GM19463 (cell line): ENCODE results near the gene ATP6V0E1.
"Not testable (repeated sequence)": the region's sequence is repeated elsewhere in the genome, so short reads cannot be mapped to it uniquely, and the experiment has no call there.

Experiments
- ATAC-seq: cut with Tn5 transposase; IDR thresholded peaks from one replicate; pipeline ENCODE4 v1.9.1; 2021; ENCODE audit warnings: mild to moderate bottlenecking, moderate library complexity; ENCODE audit not compliant: unreplicated experiment

Gene ATP6V0E1

DNA sequence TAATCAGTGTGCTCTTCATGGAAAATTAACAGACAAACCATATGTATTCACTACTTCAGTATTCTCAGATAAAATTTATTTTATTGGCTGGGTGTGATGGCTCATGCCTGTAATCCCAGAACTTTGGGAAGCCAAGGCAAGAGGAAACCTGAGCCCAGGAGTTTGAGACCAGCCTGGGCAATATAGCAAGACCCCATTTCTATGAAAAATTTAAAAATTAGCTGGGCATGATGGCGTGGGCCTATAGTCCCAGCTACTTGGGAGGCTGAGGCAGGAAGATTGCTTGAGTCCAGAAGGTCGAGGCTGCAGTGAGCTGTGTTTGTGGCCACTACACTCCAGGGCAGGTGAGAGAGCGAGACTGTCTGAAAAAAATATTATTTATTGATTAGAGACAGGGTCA is 49.2 kb downstream of the ATP6V0E1 start:
- ATAC-seq = no peak

DNA sequence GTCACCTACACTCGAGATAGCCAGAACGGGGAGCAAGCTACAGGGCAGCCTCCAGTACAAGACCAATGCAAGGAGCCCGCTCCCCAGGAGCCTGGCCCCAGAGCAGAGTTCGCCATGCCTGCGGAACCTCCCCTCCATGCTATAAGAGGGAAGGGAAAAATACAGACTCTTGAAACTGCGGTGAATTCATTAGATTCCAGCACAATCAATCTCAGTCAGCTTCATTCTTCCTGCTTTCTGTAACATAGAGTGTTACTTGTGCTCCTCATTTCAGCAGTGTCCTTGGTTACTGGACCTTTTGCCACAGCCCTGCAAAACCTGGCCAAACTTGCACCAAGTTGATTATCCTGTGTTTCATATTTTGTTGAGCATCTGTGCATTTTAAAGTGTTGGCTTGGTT is 50.4 kb downstream of the ATP6V0E1 start:
- ATAC-seq = no peak

DNA sequence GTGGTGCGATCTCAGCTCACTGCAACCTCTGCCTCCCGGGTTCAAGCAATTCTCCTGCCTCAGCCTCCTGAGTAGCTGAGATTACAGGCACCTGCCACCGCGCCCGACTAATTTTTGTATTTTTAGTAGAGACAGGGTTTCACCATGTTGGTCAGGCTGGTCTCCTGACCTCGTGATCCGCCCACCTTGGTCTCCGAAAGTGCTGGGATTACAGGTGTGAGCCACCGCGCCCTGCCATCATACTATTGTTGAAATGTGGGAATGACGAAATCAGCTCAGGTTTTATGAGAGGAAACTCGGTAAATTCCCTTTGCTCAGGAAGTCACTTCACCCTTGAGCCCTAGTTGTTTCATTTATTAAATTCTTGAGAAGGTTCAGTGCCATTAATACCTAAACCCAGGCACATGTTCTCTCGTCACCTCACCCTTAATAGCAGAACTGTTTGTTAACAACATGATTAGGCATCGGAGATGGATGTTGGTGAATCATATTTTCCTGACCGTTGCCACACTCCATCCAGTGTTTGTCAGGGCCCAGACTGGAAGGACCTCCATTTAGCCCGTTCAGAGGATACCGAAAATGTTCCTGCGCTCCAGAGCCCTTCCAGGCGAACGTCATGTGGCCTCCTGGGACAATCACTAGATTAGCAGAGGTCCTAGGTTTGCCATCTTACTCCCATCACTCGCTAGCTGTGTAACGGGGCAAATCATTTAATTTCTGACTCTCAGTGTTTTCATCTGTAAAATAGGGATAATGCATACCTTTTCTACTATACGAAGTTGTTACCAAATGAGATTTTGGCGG is 52.5 kb downstream of the ATP6V0E1 start:
- peak; percentile 62 for ATAC-seq

DNA sequence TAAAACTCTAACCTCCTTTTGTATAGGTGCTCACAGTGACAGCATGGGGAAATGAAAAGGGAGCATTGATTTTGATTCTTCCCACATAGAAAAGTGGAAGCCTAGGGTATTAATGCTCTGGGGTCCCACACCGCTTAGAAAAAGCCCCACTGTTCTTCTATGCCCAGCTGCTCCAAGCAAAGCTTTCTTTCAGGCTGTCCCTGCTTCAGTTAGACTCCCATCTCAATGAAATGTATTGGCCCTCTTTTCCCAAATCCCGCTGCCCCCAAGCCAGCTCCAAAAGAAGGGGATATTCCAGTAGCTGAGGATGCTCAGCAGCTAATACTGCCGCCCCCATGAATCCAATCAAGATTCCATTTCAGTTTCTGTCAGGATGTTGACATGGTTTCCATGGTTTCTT is 55.6 kb downstream of the ATP6V0E1 start:
- no peak for ATAC-seq

DNA sequence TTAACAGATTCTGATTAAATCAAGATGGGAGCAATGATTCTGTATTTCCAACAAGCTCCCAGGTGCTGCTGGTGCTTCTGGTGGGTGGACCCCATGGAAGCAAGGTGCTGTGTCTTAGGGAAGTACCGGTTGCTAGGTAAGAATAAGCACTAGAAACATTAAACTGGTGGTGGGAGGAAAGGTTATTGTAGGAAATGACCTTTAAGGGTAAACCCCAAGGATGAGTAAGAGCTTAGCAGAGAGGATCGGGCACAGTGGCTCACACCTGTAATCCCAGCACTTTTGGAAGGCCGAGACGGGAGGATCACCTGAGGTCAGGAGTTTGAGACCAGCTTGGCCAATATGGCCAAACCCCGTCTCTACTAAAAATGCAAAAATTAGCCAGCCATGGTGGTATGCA is 56.4 kb downstream of the ATP6V0E1 start:
- no peak for ATAC-seq

DNA sequence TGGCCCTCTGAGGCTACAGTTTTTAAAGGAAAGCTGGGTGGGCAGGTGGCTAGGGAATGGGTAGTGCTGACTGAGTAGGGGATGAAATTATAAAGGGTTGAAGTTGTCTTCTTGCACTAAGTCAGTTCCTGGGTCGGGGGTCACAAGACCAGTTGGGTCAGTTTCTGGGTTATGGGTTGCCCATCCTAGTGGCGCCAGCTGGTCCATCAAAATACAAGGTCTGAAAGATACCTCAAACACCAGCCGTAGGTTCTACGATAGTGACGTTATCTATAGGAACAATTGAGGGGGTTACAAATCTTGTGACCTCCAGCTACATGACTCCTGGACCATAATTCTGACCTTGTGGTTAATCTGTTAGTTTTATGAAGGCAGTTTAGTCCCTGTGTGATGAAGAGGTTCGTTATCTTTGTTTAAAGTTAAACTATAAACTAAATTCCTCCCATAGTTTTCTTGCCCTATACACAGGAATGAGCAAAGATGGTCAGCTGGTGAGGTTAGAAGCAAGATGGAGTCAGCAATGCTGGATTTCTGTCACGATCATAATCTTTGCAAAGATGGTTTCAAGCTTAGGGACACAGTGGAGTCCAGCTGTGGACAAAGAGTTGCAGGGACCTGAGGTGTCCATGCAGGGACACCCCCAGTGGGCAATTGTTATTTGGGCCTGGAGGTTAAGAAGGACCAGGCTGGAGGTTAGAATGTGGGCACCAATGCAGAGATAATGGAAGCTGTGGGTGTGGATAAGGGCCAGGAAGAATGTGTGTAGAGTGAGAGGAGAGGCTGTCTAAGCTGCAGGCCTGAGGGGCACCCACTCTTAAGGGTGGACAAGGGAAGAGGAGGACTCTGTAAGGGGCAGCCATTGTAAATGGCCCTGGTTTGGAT is 58.6 kb downstream of the ATP6V0E1 start:
- ATAC-seq = no peak

DNA sequence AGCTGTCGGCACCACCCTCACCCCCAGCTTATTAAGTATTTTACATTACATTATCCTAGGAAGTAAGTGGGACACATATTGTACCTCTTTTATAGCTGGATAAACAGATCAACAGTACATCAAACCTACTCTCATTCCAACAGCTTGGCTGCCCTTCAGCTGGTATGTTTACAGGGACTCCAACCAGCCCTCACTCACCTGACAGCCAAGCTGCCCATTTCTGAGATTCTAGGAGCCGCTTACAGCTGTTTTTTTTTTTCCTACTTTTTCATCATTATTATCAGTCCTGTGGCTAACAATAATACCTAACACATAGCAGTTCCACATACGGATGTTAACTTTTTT is 59.2 kb downstream of the ATP6V0E1 start:
- no peak for ATAC-seq

DNA sequence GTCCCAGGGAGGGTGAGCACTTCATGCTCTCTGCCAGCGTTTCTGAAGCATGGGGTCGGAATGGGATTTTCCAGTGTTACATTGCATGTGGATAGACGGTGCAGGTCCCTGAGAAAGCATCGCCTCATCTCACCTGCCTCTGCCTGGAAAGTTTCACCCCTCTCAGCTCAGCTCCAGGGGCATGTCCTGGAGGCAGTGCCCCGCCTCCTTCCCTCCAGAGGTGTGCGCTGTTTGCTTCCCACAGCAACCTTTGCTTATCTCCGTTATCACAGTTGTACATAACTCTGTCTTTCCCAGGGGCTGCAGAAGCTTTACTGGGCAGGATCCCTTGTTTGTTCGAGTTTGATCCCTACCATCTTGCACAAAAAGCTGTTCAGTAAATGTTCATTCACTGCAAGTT is 61.9 kb downstream of the ATP6V0E1 start:
- ATAC-seq = no peak

DNA sequence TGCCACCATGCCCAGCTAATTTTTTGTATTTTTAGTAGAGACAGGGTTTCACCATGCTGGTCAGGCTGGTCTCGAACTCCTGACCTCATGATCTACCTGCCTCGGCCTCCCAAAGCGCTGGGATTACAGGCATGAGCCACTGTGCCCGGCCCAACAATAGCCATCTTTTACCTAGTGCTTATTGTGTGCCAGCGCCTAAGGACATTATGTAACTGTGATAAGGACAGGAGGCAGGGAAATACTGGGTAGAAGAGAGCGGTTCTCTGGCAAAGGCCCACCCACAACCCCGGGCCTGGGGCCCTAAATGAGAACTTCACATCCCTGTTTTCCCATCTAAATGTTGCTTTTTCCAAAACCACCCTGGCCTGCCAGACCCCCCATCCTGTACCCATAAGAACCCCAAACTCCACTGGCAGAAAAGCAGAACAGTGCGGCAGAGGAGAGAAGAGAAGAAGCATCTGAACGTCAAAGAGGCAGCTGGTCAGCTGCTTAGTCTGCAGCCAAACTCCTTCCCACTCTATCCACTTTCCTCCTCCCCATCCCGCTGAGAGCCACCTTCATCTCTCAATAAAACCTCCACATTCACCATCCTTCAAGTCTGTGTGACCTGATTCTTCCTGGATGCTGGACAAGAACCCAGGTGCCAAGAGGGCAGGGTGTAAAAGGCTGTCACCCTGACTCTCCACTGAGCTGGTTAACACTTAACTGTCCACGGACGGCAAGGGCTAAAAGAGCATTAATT is 63.7 kb downstream of the ATP6V0E1 start:
- ATAC-seq = not testable (repeated sequence)

DNA sequence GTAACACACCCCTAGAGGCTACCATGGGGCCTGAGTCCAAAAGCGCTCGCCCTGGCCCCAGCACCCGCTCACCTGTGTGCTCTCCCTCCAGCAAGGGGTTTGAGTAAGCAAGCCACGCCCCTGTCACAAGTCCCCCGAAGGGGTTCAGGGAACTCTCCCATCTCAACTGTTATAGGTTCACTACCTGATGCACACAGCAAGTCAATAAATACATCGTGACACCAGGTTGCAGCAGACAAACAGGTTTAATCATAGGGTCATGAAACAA is 64.2 kb downstream of the ATP6V0E1 start:
- no peak for ATAC-seq

DNA sequence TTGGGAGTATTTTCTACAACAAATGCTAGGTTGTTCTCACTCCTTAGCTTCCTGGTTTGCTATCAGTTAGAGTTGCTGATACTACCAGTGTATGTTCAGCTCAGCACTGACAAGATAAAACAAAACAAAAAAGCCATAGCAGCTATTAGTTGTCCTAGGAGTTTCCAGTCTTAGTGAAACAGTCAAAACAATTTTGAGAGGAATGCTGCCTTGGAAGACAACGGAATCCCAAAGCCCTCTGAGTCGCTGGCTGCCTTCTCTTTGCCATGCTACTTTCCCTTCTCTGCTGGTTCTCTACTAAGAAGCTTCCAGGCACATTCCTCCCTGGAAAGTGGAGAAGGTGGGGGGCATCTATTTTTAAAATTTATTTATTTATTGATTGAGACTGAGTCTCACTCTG is 67.2 kb downstream of the ATP6V0E1 start:
- ATAC-seq = no peak

DNA sequence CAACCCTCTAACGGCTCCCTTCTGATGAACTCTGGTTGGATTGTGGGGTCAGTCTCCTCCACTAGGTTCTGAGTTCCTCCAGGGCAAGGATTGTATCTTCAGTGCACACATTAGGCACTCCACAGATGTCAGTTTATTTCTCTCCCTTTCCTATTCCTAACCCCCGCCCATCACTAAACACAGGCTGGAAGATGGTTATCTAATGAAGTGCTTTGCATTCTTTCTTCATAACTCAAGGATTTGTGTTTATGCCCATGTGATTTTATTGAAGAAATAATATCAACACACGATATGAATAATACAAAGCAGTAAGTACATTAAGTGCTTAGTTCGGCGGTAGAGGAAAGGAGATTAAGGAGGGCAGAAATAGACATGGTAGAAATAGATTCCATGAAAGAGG is 68.2 kb downstream of the ATP6V0E1 start:
- no peak for ATAC-seq

DNA sequence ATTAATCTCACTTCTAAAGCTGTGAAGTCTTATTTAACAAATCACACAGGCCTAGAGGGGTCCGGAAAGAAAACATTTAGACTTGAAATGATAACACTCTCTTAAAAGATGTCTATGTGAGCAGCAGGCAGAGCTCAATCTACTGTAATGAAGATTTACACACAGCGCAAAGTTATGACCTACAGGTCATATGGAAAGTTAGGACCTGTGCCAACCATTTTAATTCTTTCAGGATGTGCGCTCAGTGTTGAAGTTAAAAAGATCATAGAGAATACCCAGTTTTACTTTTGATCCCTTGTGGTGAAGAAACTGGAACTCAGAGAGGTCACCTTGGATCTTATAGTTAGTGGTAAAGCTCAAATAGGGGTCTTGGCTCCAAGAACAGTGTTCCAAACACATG is 69.5 kb downstream of the ATP6V0E1 start:
- ATAC-seq = no peak

DNA sequence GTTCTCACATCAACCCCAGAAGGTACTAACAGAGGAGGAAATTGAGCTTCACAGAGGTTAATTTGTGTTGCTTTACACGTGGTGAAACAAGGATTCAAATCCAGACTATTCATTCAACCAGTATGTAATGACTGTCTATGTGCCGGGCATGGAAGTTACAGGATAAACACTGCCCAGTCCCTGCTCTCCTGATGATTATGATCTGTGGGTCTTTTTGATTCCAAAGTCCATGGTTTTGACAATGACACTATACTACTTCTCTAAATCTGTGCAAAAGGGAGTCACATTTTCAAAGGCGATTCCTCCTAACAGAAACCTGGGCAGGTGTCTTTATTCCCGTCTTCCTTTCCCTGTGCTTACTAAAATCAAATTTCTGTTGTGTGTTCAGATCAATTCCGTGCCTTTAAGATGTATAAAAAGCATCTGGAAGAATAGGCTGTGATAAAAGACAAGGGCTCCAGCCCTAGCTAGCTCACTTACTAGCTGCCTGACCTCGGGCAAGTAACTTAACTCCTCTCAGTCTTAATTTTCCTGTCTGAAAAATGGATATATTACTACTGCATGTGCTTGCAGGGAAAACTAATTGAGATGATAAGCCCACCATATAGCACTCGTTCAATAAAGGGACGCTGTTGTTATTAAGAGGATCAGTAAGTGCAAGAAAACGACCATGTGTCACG is 71.6 kb downstream of the ATP6V0E1 start:
- no peak for ATAC-seq

DNA sequence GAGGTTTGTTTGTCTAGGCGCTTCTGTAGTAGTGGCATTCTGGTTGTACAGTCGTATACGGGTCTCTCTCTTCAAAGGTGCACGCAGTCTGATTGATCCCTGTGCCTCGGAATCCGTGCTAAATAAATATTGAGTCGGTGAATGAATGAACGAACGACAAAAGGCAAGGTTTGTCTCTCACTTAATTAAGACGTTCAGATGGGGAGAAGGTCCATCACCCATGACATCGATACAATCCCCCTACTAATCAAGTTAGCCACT is 72.1 kb downstream of the ATP6V0E1 start:
- no peak for ATAC-seq

DNA sequence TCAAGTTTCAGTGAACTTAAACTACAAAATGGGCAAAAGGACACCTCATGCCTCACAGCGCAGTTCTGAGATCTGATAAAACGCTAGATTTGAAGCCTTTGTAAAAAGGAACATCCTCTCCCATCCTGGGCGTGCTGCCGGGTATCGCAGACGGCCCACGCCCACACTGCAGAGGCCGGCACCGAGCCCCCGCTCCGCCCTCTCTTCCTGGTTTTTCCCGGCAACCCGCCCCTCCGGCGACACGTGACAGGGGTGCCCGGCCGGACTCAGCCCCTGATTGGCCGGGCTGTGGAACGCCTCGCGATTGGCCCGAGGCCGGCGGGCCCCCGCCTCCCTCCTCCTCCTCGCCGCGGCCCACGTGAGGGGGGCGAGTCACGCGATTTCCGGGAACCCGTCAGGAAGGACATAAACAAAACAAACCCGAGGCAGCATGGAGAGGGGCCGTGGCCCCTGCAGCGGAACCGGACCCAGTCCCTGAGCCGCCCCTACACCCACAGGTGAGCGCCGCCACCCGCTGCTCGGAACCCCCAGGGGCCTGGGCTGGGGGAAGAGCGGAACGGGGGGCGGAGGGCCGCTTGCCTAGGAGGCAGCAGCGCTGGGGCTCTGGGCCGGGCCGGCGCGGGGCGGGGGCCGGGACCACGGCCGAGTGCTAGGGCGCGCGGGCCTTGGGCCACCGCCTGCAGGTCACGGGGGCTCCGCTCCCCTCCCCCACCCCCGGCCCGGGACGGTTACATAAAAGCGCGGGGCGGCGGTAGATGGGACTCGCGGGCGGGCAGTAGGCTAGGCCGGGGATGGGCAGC is 72.6 kb downstream of the ATP6V0E1 start, which contains the start of gene CREBRF:
CREBRF (plus strand) TSS at position 370 of the 800 bp plus-strand sequence. CDS start 24,424 bp downstream, outside the sequence.
- peak; percentile 61 for ATAC-seq

DNA sequence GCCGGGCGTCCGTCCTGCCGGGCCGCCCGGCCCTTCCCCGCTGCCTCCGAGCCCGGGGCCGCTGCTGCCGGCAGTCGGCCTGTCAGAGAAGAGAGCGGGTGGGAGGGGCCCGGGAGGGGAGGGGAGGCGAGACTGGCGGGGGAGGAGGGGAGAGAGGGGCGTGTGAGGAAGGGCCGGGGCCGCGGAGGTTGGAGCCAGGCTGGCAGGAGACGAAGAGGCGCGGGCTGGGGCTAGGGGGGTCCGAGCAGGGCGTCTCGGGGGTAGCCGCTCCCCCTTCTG is 73.2 kb downstream of the ATP6V0E1 start:
- ATAC-seq = peak; percentile 27

DNA sequence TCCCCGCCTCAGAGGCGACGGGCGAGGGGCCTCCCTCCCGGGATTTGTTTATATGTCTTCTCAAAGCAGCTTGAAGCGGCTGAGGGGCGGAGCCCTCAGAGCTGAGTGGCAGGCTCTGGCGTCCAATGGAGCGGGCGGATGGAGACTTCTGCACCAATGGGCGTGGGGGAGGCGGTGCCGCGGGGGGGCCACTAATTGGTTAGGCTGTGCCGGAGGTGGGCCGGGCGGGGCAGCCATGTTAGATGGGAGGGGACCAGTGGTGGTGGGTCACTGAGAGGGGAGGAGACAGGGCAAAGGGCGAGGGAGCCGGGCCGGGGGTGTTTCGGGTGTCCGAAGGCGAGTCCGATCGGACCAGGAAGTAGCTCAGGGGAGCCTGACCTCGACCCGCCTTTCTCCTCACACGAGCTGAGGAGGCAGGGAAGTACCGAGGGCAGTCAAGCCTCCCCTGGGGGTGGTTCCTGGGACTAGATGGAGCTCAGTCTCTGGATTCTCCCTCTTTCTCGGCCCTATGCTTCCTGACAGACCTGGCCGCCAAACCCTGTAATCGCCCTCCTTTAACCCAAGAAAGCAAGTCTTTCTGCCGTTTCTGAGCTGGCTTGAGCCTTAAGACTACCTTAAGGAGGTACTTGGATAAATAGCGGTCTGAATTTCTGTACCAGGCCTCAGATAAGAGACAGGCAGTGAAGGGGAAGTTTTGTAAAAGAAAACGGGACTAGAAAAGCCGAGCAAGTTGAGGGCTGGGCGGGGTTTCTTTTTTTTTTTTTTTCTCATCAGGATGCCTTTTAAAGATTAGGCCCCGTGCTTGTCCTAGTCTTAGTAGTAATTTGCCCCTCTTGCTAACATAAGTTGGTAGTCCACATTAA is 73.7 kb downstream of the ATP6V0E1 start:
- peak; percentile 70 for ATAC-seq

DNA sequence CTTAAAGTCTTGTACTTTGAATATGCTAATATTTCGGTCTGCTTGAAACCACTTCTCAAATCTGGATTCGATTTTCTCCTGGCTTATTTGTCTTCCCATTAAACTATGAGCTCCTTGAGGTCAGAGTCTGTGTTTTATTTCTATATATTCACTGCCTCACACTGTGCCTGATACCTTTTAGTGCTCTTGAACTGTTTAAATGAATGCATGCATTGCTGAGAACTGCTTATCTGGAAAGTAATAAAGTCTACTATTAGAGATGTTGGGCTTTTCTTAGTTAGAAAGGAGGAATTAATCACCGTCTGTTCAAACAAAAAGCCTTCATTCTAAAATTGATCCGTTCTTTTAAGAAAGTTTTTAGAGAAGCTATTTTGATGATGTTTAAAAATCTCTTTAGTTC is 78.6 kb downstream of the ATP6V0E1 start:
- no peak for ATAC-seq

DNA sequence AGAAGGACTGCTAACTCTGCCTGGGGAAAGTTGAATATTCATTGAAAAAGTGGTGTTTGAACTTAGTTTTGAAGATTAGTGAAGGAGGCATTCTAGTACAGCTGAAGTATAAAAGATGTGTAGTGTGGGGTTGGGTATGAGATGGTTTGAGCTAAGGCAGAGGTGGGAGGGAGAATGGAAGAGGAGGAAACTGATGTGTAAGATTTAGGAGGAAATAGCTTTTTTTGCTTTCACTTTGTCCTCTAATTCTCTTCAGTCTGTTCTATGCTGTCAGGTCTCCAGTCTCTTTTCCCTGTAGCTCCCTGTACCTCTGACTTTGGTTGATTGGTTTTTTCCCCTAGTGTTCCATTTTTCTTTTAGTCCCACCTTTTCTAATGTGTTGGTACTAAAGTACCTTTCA is 81.6 kb downstream of the ATP6V0E1 start:
- ATAC-seq = peak; percentile 54
